Neuronal stem cell (in vitro differentiated cells): Measurements from ENCODE around the gene MRPS26.
"Not testable (repeated sequence)": the region's sequence is repeated elsewhere in the genome, so short reads cannot be mapped to it uniquely, and the experiment has no call there.

Experiments
- DNase-seq: peaks from one replicate; pipeline ENCODE4 v3.0.0-alpha.2; 2013; ENCODE audit warnings: low spot score
- H2AFZ ChIP-seq: one replicate; pipeline ENCODE4 v1.6.1; 2013; ENCODE audit warnings: mild to moderate bottlenecking, low read length, inconsistent platforms
- H2AK5ac ChIP-seq: 2 replicates; pipeline ENCODE4 v1.6.1; 2013; ENCODE audit warnings: low read depth, mild to moderate bottlenecking, inconsistent platforms, low read length, moderate library complexity, mixed read lengths
- H2BK120ac ChIP-seq: 2 replicates; pipeline ENCODE4 v1.6.1; 2013; ENCODE audit warnings: low read depth, mild to moderate bottlenecking, inconsistent platforms, low read length, moderate library complexity, mixed read lengths
- H2BK12ac ChIP-seq: one replicate; pipeline ENCODE4 v1.6.1; 2013; ENCODE audit warnings: low read length, inconsistent platforms
- H2BK15ac ChIP-seq: 2 replicates; pipeline ENCODE4 v1.6.1; 2013; ENCODE audit warnings: mild to moderate bottlenecking, low read length, inconsistent platforms, mixed read lengths
- H2BK5ac ChIP-seq: one replicate; pipeline ENCODE4 v1.6.1; 2013; ENCODE audit warnings: inconsistent platforms, mild to moderate bottlenecking, low read length, moderate library complexity
- H3K14ac ChIP-seq: one replicate; pipeline ENCODE4 v1.6.1; 2013; ENCODE audit warnings: low read length, inconsistent platforms
- H3K18ac ChIP-seq: 2 replicates; pipeline ENCODE4 v1.6.1; 2013; ENCODE audit warnings: low read length, inconsistent platforms
- H3K23ac ChIP-seq: 2 replicates; pipeline ENCODE4 v1.6.1; 2013; ENCODE audit warnings: low read depth, mild to moderate bottlenecking, mixed read lengths, low read length, inconsistent platforms; ENCODE audit not compliant: poor library complexity
- H3K27ac ChIP-seq: replicated peaks from 3 replicates; pipeline ENCODE4 v1.5.1; 2013; ENCODE audit warnings: low read length, inconsistent platforms
- H3K27me3 ChIP-seq, 3 experiments: 2 replicates each; pipeline ENCODE4 v1.6.1; 2013; ENCODE audit warnings: low read length in 3 of 3, mild to moderate bottlenecking in 2 of 3, inconsistent platforms in 1 of 3, low read depth in 1 of 3, mixed read lengths in 1 of 3, moderate library complexity in 1 of 3; ENCODE audit not compliant: control insufficient read depth in 3 of 3, insufficient read depth in 3 of 3
- H3K36me3 ChIP-seq, 2 donors: replicated peaks in 1 of 2; 2 replicates each; pipeline ENCODE4 v1.6.1; 2013; ENCODE audit warnings: low read length in 2 of 2; ENCODE audit not compliant: control insufficient read depth in 2 of 2, insufficient read depth in 2 of 2
- H3K4ac ChIP-seq: 2 replicates; pipeline ENCODE4 v1.6.1; 2013; ENCODE audit warnings: inconsistent platforms, mild to moderate bottlenecking, low read length, moderate library complexity
- H3K4me1 ChIP-seq, 2 donors: 1 replicate in 1 of 2; 2 replicates in 1 of 2; pipeline ENCODE4 v1.6.1; 2013; ENCODE audit warnings: low read length in 2 of 2, low read depth in 1 of 2; ENCODE audit not compliant: control insufficient read depth in 2 of 2, insufficient read depth in 1 of 2
- H3K4me2 ChIP-seq: one replicate; pipeline ENCODE4 v1.6.1; 2013; ENCODE audit warnings: mild to moderate bottlenecking, low read length, inconsistent platforms; ENCODE audit not compliant: insufficient read depth, poor library complexity, severe bottlenecking
- H3K4me3 ChIP-seq, 2 donors: 2 replicates each; pipeline ENCODE4 v1.5.1; 2013; ENCODE audit warnings: low read length in 2 of 2, mild to moderate bottlenecking in 2 of 2, inconsistent platforms in 1 of 2, moderate library complexity in 1 of 2
- H3K79me1 ChIP-seq: one replicate; pipeline ENCODE4 v1.6.1; 2013; ENCODE audit warnings: low read depth, mild to moderate bottlenecking, inconsistent platforms, low read length, moderate library complexity
- H3K9ac ChIP-seq: one replicate; pipeline ENCODE4 v1.6.1; 2013; ENCODE audit warnings: mild to moderate bottlenecking, low read depth, low read length, inconsistent platforms; ENCODE audit not compliant: poor library complexity
- H3K9me3 ChIP-seq, 2 donors: replicated peaks in 1 of 2; 2 replicates each; pipeline versions ENCODE3 to v1.6.1; 2013; ENCODE audit warnings: low read length in 2 of 2, mild to moderate bottlenecking in 2 of 2, inconsistent platforms in 1 of 2, low read depth in 1 of 2, mixed read lengths in 1 of 2, moderate library complexity in 1 of 2; ENCODE audit not compliant: control insufficient read depth in 2 of 2, insufficient read depth in 1 of 2
- H4K8ac ChIP-seq: one replicate; pipeline ENCODE4 v1.6.1; 2013; ENCODE audit warnings: low read depth, mild to moderate bottlenecking, inconsistent platforms, low read length, moderate library complexity
- H4K91ac ChIP-seq: one replicate; pipeline ENCODE4 v1.6.1; 2013; ENCODE audit warnings: low read length, low read depth, mild to moderate bottlenecking, inconsistent platforms; ENCODE audit not compliant: poor library complexity
- WGBS, 2 donors: extraction: QIAGEN DNeasy Blood & Tissue Kit; methylation state at CpG; one replicate each; pipeline ENCODE4 v1.1.7; 2013; ENCODE audit warnings: missing lambda C conversion rate in 2 of 2, mixed read lengths in 1 of 2; ENCODE audit not compliant: insufficient read length in 2 of 2, insufficient replicate concordance in 1 of 2; ENCODE audit errors: extremely low coverage in 2 of 2; 5-methylcytosine and 5-hydroxymethylcytosine counted together

Gene MRPS26

GRCh38 chr20:3022559-3023490 is 23.0 kb upstream of the MRPS26 start:
- H3K23ac ChIP-seq, H2BK5ac ChIP-seq, H3K18ac ChIP-seq, DNase-seq, H2AK5ac ChIP-seq, H3K4me1 ChIP-seq, H2BK12ac ChIP-seq, H3K9ac ChIP-seq, H2AFZ ChIP-seq, H2BK120ac ChIP-seq, H3K79me1 ChIP-seq, H4K91ac ChIP-seq, H3K4me2 ChIP-seq, H3K27me3 ChIP-seq, H2BK15ac ChIP-seq, H4K8ac ChIP-seq, H3K14ac ChIP-seq, H3K27ac ChIP-seq, H3K9me3 ChIP-seq, H3K4ac ChIP-seq: not testable (repeated sequence)
- Histone ChIP-seq H3K36me3 (peaks cover 52 to 78% of the 10 kb centered on the region in 2 donors), H3K4me3 (peak overlapping the region in 1 of 2 donors; percentile 30)
- no CpG with 5 or more reads among the region's 20 CpGs for WGBS, 2 donors

DNA sequence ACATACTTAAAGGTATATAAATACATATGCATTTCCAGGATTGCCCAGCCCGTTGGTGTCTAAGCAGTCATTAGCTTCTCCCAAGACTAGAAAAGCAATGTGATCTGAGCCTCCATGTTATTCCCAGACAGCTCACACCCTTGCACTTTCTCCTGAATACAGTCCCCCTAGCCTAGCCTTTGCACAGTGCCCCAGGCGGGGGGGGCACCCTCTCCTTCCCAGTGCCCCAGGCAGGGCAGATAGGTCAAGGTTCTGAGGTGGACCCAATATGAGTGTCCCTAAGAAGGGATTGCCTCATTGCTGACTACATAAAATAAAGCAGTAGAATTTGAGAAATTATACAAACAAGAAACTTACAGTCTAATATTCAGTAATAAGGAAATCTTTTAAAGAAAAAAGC is 17.9 kb upstream of the MRPS26 start:
- Histone ChIP-seq H3K4me1 (no peaks in the 10 kb centered on the region), H2AFZ (no peak overlapping the region), H4K8ac (no peak overlapping the region), H3K9ac (no peak overlapping the region), H2BK5ac (no peak overlapping the region), H3K18ac (no peak overlapping the region), H2BK12ac (no peak overlapping the region), H3K36me3 (peaks cover 51 to 93% of the 10 kb centered on the region in 2 donors), H3K27ac (no peak overlapping the region), H3K4ac (no peak overlapping the region), H3K27me3 (no peaks in the 10 kb centered on the region), H2AK5ac (no peak overlapping the region), H3K23ac (no peak overlapping the region), H4K91ac (no peak overlapping the region), H2BK120ac (no peak overlapping the region), H3K4me3 (no peak overlapping the region), H3K4me2 (no peak overlapping the region), H2BK15ac (no peak overlapping the region), H3K14ac (no peak overlapping the region), H3K9me3 (no peaks in the 10 kb centered on the region), H3K79me1 (no peaks in the 10 kb centered on the region)
- DNase-seq: no peak
- no CpG with 5 or more reads among the region's 2 CpGs for WGBS, 2 donors

DNA sequence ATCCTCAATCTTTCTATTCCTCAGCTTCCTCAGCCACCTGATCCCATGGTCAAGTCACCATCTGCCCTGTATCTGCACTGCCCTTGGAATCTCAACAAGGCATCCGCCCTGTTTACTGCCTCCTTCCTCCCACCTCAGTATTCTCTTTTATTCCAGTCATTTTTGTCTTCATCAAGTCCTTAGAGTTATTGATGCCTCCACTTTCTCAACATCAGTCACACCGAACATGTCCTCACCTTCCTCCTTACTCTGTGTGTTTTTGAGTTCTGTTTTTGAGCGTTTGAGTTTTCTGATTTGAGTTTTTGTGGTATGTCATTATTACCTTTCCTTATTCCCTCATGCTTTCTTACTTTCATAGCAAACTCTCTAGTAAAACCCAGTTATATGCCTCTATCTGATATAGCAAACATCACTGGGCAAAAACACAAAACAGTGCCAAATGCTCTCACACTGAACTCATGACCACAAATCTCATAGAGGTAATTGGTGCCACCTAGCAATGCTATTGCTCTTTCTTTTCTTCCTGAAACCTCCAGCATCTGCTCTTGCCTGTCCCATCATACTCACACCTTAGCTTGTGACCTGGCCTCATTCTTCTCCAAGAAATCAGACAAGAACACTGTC is 14.2 kb upstream of the MRPS26 start:
- Histone ChIP-seq H3K23ac (no peak overlapping the region), H3K4me2 (no peak overlapping the region), H3K14ac (no peak overlapping the region), H3K27me3 (no peaks in the 10 kb centered on the region), H2BK5ac (no peak overlapping the region), H2BK15ac (no peak overlapping the region), H3K18ac (no peak overlapping the region), H3K27ac (no peak overlapping the region), H4K8ac (no peak overlapping the region), H3K4me3 (no peak overlapping the region), H3K4me1 (no peaks in the 10 kb centered on the region), H2AK5ac (no peak overlapping the region), H2BK120ac (no peak overlapping the region), H3K79me1 (no peaks in the 10 kb centered on the region), H2BK12ac (no peak overlapping the region), H3K36me3 (peaks cover 54 to 90% of the 10 kb centered on the region in 2 donors), H3K9me3 (peaks cover 0 to 2% of the 10 kb centered on the region in 2 donors), H4K91ac (no peak overlapping the region), H3K4ac (no peak overlapping the region), H3K9ac (no peak overlapping the region), H2AFZ (no peak overlapping the region)
- no CpG with 5 or more reads among the region's 3 CpGs for WGBS, 2 donors
- no peak for DNase-seq

- peaks cover 54 to 90% of the 10 kb centered on the region in 2 donors for H3K36me3 ChIP-seq
- H3K9ac ChIP-seq: no peak overlapping the region
- no CpG with 5 or more reads among the region's 8 CpGs for WGBS, 2 donors
- DNase-seq: no peak
- H2AFZ ChIP-seq: no peak overlapping the region
- H3K9me3 ChIP-seq: peaks cover 0 to 2% of the 10 kb centered on the region in 2 donors
- no peak overlapping the region for H4K91ac ChIP-seq
- no peak overlapping the region for H2BK12ac ChIP-seq
- H3K27me3 ChIP-seq: no peaks in the 10 kb centered on the region
- no peak overlapping the region for H3K4ac ChIP-seq
- H2BK120ac ChIP-seq: no peak overlapping the region
- H2BK5ac ChIP-seq: no peak overlapping the region
- no peak overlapping the region for H3K18ac ChIP-seq
- H4K8ac ChIP-seq: no peak overlapping the region
- H3K14ac ChIP-seq: no peak overlapping the region
- no peaks in the 10 kb centered on the region for H3K79me1 ChIP-seq
- H3K23ac ChIP-seq: no peak overlapping the region
- H2AK5ac ChIP-seq: no peak overlapping the region
- no peak overlapping the region for H3K4me2 ChIP-seq
- H3K4me1 ChIP-seq: no peaks in the 10 kb centered on the region
- no peak overlapping the region for H2BK15ac ChIP-seq
- no peak overlapping the region for H3K27ac ChIP-seq
- no peak overlapping the region for H3K4me3 ChIP-seq
Observed at GRCh38 chr20:3032624-3033023, 13.2 kb upstream of the MRPS26 start.
